HG03103 (cell line): Measurements from ENCODE around the gene SLC9A3.

Source experiments
- ATAC-seq: cut with Tn5 transposase; IDR thresholded peaks from one replicate; pipeline ENCODE4 v1.9.1; 2021; ENCODE audit warnings: low read depth; ENCODE audit not compliant: unreplicated experiment

SLC9A3 gene

DNA sequence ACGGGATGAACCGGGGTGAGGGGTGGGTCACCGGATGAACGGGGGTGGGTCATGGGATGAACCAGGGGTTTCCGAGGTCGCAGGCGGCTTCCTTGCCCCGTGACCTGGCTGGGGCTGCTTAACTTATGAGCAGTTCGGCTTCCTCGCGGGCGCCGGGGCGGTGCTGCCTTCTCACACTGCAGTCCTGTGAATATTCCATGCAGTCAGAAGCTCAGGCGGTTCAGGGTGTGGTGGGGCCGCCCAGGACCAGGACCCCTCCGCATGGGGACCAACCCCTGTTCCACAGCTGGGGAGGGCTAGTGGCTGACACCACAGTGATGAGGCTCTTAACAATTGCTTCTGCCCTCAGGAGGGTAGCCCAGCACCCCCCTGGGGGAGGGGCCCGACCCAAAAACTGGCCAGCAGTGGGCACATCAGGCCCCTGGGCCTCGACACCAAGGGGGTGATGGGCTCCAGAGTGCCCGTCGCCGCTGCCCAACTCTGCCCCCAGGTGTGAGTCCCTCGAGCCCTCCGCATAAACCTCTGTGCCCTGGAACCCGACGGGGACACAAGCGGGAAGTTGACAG is 30.9 kb upstream of the SLC9A3 start:
- no peak for ATAC-seq

DNA sequence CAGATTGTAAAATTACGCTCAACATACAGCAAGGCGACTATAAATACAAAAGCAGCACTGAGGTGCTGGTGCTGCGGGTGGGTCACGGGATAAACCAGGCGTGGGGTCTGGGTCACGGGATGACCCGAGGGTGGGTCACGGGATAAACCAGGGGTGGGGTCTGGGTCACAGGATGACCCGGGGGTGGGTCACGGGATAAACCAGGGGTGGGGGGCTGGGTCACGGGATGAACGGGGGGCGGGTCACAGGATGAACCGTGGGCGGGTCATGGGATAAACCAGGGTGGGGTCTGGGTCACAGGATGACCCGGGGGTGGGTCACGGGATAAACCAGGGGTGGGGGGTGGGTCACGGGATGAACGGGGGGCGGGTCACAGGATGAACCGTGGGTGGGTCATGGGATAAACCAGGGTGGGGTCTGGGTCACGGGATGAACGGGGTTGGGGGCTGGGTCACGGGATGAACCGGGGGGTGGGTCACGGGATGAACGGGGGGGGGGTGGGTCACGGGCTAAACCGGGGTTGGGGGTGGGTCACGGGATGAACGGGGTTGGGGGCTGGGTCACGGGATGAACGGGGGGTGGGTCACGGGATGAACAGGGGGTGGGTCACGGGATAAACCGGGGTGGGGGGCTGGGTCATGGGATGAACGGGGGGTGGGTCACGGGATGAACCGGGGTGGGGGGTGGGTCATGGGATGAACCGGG is 30.2 kb upstream of the SLC9A3 start:
- ATAC-seq: no peak

DNA sequence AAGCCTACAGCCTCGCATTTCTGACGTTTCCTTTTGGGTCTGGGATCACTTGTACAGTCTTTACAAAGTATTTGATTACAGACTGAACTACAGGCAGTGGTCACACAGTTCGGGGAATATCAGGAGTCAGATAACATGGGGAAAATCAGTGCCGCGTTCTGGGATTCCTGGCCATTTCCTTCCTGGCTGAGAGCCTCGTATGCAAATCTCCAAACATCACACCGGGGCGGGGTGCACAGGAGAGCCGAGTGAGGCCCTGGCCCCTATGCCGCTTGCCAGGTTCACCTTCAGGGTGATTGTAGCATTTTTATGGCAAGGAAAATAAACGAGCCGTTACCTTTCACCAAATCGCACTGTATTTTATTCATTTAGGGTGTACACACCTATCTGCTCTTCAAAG is 29.6 kb upstream of the SLC9A3 start:
- no peak for ATAC-seq

DNA sequence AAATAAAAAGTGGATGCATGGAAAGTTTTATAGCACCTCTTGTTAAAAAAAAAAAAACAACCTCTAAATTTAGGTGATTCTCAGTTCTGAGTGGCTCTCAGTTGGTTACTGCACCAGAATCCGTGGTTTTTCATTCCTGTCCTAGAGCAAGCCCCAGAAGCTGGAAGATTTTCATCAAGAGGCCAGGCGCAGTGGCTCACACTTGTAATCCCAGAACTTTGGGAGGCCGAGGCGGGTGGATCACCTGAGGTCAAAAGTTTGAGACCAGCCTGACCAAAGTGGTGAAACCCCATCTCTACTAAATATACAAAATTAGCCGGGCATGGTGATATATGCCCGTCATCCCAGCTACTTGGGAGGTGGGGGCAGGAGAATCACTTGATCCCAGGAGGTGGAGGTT is 27.2 kb upstream of the SLC9A3 start:
- ATAC-seq: no peak

DNA sequence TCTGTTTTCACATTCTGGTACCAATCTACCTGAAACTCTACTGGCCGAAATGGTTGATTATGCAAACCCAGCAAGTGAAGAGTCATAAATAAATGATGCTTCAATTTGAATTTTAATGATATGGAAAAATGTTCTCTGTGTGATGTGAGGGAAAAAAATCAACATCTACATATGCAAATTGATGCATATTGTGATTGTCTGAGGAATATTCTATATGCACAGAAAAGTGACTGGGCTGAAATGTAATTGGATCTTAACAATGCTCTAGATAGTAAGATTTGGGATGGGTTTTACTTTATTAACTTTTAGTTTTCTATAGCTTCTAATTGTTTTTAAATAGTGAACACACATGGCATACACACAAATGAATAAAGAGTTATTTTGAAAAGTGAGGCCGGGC is 25.0 kb upstream of the SLC9A3 start:
- no peak for ATAC-seq

DNA sequence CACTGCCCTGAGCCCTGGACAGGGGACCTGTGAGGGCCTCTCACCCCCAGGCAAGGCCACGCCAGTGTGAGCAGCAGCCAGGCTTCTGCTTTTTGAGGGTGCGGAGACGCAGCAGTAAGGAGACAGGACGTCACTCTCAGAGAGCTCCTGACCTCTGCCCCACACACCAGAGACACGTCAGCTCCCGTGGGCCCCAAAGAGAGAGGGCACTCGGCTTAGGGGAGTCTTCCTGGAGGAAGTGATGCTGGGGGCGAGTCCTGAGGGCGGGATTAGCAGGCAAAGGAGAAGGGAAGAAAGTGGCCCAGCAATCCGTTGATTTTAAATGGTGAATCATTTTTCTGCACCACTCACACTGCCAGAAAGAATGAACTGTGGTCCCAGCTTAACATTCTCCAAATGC is 24.0 kb upstream of the SLC9A3 start:
- no peak for ATAC-seq

DNA sequence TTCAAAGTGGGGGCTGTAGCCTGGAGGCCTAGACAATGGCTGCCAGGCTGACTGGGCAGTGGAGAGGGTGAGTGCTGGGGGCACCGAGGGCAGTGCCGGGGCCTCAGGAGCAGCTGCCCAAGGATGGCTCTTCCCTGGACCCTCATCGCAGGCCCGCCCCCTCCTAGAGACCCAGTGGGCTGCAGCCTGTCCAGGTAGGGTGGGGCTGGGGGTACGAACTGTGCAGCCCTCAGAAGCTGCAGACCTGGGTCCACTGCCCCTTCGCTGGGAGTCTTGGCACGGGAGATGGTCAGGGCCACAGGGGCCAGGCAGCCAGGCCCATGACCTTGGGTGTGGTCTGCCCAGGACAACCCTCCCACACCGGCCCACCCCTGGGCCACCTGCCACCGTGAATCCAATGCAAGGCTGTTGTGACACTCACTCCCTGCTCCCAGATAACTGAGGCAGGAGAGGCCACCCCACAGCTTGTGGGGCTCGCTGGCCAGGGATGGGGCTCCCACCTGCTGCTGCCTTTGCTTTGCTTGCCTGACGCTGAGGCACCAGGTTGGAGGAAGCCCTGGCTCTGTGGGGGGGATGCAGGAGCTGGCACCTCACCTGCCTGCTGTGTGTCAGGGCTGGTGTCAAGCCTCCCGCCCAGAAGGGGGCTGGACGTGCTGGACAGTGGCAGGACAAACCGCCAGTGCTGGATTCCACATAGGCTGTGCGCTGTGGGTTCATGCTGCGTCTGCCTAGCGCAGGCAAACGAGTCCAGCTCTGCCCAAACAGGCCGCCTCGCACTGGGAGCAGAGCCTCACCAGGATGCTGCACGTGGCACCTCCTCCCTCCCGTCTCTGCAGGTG is 23.1 kb upstream of the SLC9A3 start:
- no peak for ATAC-seq

DNA sequence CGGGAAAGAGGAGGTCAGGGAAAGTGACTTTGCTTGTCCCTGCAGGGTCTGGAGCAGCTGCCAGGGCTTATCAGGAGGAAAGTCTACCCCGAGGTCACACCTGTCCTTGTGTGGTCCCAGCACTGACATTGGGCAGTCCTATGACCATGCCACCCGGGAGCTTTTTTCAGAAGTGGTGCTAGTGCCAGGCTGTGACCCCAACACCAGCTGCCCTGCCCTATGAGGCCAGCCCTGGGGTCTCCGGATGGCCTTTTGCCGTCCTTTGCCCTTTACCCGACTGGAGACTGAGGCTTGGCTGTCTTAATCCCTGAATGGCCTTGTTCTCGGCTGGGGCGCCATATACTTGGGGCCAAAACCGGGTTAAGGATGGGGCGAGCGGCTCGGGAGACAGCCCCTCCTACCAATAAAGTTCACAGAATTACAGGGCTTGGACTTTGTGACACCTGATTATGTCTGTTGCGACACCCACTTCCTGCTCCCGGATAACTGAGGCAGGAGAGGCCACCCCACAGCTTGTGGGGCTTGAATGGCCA is 22.2 kb upstream of the SLC9A3 start:
- no peak for ATAC-seq

DNA sequence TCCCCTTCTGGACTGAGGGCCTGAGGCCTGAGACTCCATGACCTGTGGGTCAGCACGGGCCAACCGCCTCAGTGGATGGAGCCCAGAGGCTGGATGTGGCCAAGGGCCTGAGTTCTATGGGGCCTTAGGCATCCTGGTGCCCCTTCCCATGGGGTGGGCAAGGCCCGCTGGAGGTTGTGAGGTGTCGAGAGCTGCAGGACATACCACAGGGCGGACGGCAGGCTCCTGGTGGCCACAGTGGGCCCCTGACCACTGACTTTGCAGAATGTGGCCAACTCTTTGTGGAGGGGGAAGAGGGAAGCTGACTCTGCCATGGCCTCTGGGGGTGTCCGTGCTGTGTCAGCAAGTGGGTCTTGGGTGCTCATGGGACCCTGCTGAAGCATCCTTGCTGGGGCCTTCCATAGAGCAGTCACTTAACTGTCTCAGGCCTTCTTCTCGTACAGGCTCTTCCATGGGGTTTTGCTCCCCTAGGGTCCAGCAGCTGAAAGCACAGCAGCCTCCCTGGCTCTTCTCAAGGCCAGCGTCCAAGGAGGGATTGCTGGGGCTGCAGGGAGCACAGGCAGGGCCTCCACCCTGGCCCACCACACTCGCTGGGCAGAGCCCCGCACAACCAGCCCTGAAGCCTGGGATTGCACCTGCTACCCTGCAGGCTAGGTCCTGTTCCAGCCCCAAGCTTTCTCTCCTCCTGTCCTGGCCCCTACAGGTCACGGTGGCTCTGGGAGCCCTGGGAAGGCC is 21.6 kb upstream of the SLC9A3 start:
- ATAC-seq: no peak

DNA sequence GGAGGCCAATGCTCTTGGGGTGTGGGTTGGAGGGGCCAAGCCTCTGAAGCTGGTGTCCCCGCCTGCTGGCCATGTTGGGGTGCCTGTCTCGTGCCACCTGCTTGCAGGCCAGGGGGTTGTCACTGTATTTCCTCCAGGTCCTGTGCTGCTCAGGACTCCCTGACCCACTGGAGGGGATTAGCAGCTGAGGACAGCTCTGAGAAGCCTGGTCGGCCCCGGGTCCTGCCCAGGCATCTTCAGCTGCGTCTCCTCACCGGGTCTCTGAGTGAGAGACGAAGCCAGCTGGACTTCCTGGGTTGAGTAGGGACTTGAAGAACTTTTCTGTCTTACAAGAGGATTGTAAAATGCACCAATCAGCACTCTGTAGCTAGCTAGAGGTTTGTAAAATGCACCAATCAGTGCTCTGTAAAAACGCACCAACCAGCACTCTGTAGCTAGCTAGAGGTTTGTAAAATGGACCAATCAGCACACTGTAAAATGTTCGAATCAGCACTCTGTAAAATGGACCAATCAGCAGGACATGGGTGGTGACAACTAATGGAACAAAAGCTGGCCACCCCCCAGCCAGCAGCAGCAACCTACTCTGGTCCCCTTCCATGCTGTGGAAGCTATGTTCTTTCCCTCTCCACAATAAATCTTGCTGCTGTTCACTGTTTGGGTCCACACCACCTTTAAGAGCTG is 20.6 kb upstream of the SLC9A3 start:
- no peak for ATAC-seq

DNA sequence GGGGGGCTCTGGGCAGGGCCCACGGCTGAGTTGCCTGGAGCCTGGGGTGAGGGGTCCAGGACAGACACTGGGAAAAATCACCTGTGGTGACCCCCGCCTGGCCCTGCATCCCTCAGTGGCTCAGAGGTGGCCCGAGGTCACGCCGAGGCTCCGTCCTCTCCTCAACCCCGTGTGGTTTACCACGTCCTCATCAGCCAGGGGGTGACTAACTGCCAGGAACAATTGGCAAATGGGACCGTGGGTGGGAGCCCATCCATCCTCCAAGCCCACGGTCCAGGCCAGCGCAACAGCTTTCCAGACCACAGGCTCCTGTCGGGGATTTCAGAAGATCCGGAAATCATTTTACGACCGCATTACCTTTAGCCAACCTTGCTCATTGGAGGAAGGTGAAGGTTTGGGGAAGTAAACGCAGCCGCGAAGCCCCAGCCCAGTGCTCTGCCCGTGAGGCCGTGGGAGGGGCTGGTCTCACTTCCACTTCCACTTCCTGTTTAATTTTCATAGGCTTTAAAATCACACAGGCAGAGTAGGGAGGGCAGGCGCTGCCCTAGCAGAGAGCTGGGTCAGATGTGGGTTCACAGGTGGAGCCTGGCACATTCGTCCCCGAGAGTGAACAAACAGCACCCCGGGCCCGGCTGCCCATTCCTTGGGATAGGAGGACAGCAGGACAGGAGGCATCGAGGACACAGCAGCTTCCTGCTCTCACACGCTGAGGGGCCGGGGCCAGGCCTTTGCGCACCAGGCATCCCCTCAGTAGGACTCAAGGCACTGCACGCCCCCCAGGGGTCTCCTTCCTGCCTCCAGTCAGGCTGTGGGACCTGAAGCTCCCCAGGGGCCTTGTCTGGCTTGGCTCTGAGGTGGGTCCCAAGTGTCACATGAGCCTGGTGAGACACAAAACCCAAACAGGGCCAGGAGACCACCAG is 19.8 kb upstream of the SLC9A3 start:
- peak; percentile 87 for ATAC-seq

DNA sequence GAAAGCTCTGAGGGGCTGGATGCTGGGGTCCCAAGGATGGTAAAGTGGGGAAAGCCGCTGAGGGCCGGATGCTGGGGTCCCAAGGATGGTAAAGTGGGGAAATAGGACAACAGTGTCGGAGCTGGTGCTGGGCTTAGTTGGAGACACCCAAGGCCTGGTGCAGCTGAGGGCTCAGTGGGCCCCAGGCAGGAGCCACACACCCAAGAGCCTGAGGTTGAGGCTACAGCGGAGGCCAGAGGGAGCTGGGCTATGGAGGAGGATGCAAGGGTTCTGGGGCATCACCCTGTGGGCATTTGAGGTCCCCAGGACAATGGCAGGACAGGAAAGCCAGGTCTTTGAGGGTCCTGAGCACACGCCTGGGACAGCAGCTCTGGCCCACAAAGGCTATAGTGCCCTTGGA is 19.1 kb upstream of the SLC9A3 start:
- peak; percentile 4 for ATAC-seq

DNA sequence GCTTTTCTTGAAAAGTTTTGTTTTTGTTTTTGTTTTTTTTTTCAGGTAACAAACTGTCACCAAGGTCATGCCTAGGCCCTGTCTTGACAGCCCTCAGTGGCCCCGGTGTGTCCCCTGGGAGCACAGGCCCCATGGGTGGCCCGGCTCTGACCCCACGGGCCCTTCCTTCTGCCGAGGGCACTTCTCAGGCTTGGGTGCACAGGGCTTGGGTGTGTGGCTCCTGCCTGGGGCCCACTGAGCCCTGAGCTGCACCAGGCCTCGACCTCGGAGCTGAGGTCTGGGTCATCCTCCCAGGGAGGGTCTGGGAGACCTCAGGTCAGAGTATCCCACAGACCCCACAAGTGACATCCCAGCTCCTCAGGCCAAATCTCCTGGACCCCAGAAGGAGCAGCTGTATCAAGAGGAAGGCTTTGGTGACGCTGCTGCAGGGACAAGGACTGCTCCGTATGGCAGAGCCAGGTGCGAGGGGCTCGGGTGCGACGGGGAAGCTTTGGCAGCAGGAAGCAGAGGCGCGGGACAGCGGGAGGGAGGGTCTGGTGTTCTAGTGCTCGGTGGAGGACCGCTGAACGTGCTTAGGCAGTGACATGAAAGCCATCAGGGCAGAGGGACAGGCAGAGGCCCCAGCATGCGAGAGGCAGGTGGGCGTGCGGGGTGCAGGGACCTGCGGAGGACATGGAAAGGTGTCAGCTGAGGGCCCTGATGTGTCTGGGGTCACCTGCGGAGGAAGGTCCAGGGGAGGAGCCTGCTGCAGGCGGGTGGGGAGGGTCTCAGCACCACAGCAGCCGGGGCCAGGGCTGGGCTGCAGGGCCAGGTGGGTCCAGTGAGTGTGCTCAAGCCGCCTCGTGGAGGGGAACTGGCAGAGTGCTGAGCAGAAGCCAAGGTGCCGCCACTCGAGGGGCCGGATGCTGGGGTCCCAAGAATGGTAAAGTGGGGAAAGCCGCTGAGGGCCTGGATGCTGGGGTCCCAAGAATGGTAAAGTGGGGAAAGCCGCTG is 18.4 kb upstream of the SLC9A3 start:
- ATAC-seq: no peak

DNA sequence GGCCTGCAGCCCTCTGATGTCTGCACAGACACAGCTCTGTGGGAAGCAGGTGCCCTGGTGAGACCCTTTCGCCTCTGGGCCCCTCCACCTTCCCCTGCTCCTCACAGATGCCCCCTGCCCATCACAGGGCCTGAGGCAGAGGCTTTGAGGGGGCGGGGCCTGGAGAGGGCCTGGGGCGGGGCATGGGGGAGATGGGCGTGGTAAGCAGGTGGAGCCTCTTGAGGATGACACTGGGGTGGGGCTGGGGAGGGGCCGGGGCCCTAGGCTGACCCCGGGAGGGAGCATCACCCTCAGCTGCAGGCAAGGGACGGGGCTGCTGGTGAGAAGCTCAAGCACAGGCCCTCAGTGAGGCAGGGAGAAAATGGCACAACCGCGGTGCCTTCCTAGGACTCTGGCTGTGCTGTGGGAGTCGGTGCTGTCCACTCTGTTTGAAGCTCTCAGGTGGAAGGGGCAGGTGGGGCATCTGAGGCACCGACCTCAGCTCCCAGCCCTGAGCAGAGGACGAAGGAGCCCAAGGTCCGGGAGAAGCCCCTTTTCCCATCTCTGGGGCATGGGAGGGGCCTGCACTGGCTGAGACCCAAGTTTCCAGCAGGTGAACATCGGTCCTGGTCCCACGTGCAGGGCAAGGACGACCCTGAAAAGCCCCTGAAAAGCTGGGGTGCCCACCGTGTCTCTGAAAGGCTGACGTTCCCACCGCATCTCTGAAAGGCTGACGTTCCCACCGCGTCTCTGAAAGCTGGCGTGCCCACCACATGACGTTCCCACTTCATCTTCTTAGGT is 17.5 kb upstream of the SLC9A3 start:
- no peak for ATAC-seq

DNA sequence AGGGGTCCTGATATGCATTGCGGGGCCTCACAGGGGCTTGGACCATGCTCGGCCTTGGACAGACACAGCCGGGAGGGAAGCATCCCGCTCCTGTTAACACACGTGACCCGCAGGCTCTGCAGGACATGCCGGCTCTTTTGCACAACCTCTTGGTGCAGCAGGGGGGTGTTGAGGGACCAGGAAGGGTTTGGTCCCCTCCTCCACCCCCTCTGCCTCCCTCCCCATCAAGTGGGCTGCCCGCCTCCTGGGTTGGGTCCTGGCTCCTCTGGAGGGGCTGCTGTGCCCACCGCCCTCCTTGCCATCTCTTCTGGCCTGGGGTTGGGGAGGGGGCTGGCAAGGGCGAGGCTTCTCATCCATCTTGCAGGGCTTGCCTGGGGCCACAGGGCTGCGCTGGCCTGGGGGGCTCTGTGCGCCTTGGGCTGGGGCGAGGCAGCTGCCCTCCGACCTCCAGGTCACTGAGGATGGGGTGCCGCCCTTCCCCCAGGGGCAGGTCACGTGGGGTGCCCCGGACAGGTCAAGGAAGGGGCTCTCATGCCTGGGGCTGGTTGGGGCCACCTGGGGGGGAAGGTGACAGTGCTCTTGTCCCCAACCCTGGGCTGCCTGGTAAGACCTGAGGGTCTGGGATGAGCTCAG is 16.8 kb upstream of the SLC9A3 start:
- no peak for ATAC-seq

DNA sequence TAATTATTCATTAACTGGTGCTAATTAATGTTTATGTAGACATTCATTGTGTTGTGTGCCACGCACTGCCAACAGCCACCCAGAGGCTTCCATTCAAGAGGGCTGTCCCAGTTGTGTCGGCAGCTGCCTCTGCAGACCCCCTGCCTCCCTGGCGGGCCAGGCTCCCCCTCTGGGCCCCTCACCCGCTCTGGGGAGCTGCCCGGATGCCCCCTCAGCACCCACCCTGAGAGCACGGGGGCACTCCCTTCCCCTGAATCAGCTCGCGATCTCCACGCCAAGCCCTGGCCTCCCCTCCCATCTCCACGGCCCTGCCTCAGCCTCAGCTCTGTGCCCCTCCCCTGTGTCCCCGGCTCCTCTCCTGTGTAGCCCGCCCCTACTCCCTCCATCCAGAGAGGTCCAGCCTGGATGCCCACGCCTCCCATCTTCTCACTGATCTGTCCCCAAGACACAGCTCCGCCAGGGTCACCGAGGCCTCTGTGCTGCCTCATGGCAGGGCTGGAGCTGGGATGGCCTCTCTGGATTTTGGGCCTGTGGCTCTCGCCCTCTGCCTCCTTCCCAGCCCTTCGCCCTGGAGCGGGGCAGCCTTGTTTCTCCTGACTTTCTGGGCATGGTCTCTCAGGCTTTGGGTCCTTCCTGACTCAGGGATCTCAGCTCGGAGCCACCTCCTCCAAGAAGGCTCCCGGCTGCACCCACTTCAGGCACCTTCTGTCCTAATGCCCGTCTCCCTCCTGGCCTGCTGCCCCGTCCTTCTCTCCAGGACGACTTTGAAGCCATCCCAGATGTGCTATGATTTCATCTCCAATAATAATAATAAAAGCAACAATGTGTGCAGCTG is 16.0 kb upstream of the SLC9A3 start:
- ATAC-seq: no peak
